GM12878 (cell line): ENCODE results near the gene MMEL1. TPM values are rescaled to one million over a fixed set of nuclear protein-coding genes. Genes with fewer than 3 reads are reported as not detected.
"Not testable (repeated sequence)": the region's sequence is repeated elsewhere in the genome, so short reads cannot be mapped to it uniquely, and the experiment has no call there.

Experiments
- ATAC-seq: fragments of 200-7000 bp; cut with Tn5 transposase; 3 replicates; pipeline ENCODE4 v1.9.1; 2020; ENCODE audit warnings: mild to moderate bottlenecking, moderate library complexity
- BruUV-seq: library from RNA; stranded (reverse); fragments of 400-500 nt; replicated peaks from 2 replicates; lab custom pipeline; 2021; lab: Mats Ljungman, UMichigan
- CTCF ChIA-PET: fragments of 300-600 bp; sonication (Branson Sonifier 250); formaldehyde crosslinking; extraction: SDS; loops from one replicate; lab custom pipeline; 2021; ENCODE audit warnings: inconsistent platforms; lab: Yijun Ruan, JAX
- POLR2A ChIA-PET: fragments of 350-600 bp; formaldehyde crosslinking; extraction: SDS; loops from one replicate; lab custom pipeline; 2021; ENCODE audit warnings: inconsistent platforms; lab: Charles Lee
- RAD21 ChIA-PET: fragments of 300-600 bp; sonication (Branson Sonifier 250); formaldehyde crosslinking; loops from one replicate; lab custom pipeline; 2023; ENCODE audit warnings: antibody characterized with exemption; ENCODE audit not compliant: unreplicated experiment; lab: Charles Lee
- SMC1A ChIA-PET: fragments of 300-600 bp; sonication (Branson Sonifier 250); formaldehyde crosslinking; loops from one replicate; lab custom pipeline; 2023; ENCODE audit not compliant: unreplicated experiment, uncharacterized antibody; lab: Charles Lee
- DNase-seq: peaks from one replicate; pipeline ENCODE4 v3.0.0-alpha.2; 2011; ENCODE audit warnings: low read depth, low spot score
- FAIRE-seq: peaks from 3 replicates; lab custom pipeline; 2011; peaks lifted over from hg19 to GRCh38; lab: Jason Lieb, UNC
- H2AFZ ChIP-seq: 2 replicates; pipeline ENCODE4 v1.6.0; 2011; ENCODE audit warnings: low read depth, low read length, control low read depth; ENCODE audit not compliant: control insufficient read depth
- H3K27ac ChIP-seq: 2 replicates; pipeline ENCODE4 v1.5.1; 2011; ENCODE audit warnings: control low read depth; ENCODE audit not compliant: control insufficient read depth, insufficient read depth
- H3K27me3 ChIP-seq, 2 experiments: replicated peaks in 1 of 2; 2 replicates each; pipeline versions ENCODE4 v1.6.0 to v1.6.1; 2011; ENCODE audit warnings: low read length in 1 of 2; ENCODE audit not compliant: control insufficient read depth in 2 of 2, insufficient read depth in 2 of 2
- H3K36me3 ChIP-seq, 2 experiments: 2 replicates each; pipeline ENCODE4 v1.5.1; 2011; ENCODE audit warnings: low read length in 1 of 2; ENCODE audit not compliant: control insufficient read depth in 2 of 2, insufficient read depth in 2 of 2
- H3K4me1 ChIP-seq: 2 replicates; pipeline ENCODE4 v1.6.1; 2011; ENCODE audit warnings: mild to moderate bottlenecking, low read length, moderate library complexity, mixed read lengths; ENCODE audit not compliant: control insufficient read depth, insufficient read depth
- H3K4me2 ChIP-seq: 2 replicates; pipeline ENCODE4 v1.6.0; 2011; ENCODE audit warnings: control low read depth; ENCODE audit not compliant: control insufficient read depth, insufficient read depth
- H3K4me3 ChIP-seq: fragments of 200-600 bp; sonication (generic); 2 replicates; pipeline ENCODE4 v1.5.1; 2016
- H3K79me2 ChIP-seq: 2 replicates; pipeline ENCODE4 v1.6.0; 2011; ENCODE audit warnings: low read length; ENCODE audit not compliant: control insufficient read depth, insufficient read depth
- H3K9ac ChIP-seq: 2 replicates; pipeline ENCODE4 v1.8.0; 2011; ENCODE audit warnings: low read length, control low read depth, mixed read lengths; ENCODE audit not compliant: control insufficient read depth, insufficient read depth
- H3K9me3 ChIP-seq: replicated peaks from 3 replicates; pipeline ENCODE4 v1.5.1; 2011; ENCODE audit warnings: mild to moderate bottlenecking, low read length; ENCODE audit not compliant: control insufficient read depth, insufficient read depth
- H4K20me1 ChIP-seq: 2 replicates; pipeline ENCODE4 v1.6.0; 2011; ENCODE audit not compliant: control insufficient read depth, insufficient read depth
- ATF7 ChIP-seq: fragments of 450-650 bp; IDR thresholded peaks from 2 replicates; pipeline ENCODE4 v1.6.1; 2016; ENCODE audit warnings: low read depth, mild to moderate bottlenecking
- BACH1 ChIP-seq: fragments of 450-650 bp; IDR thresholded peaks from 2 replicates; pipeline ENCODE4 v1.6.1; 2017; ENCODE audit warnings: mild to moderate bottlenecking, borderline replicate concordance
- BHLHE40 ChIP-seq, 2 experiments: fragments of 450-650 bp in 1 of 2; IDR thresholded peaks; 2 replicates each; pipeline ENCODE4 v1.6.1; 2011 to 2017; ENCODE audit warnings: low read depth in 2 of 2, borderline replicate concordance in 1 of 2, improper control_type of control experiment in 1 of 2, low read length in 1 of 2, mild to moderate bottlenecking in 1 of 2
- CREB1 ChIP-seq: IDR thresholded peaks from 2 replicates; pipeline ENCODE4 v1.6.1; 2012; ENCODE audit warnings: low read depth, mild to moderate bottlenecking, inconsistent platforms
- CREM ChIP-seq: IDR thresholded peaks from 2 replicates; pipeline ENCODE4 v1.6.1; 2014; ENCODE audit warnings: antibody characterized with exemption, low read depth
- DPF2 ChIP-seq: fragments of 450-650 bp; IDR thresholded peaks from 2 replicates; pipeline ENCODE4 v1.6.1; 2017; ENCODE audit warnings: mild to moderate bottlenecking
- HDGF ChIP-seq: fragments of 450-650 bp; IDR thresholded peaks from 2 replicates; pipeline ENCODE4 v1.6.1; 2016; ENCODE audit warnings: antibody characterized with exemption
- LARP7 ChIP-seq: fragments of 450-650 bp; IDR thresholded peaks from 2 replicates; pipeline ENCODE4 v1.6.1; 2017; ENCODE audit warnings: mild to moderate bottlenecking
- MEF2B ChIP-seq: fragments of 450-650 bp; IDR thresholded peaks from 2 replicates; pipeline ENCODE4 v1.6.1; 2018; ENCODE audit warnings: mild to moderate bottlenecking, moderate library complexity; ENCODE audit not compliant: partially characterized antibody, poor library complexity, severe bottlenecking
- NBN ChIP-seq: fragments of 450-650 bp; IDR thresholded peaks from 2 replicates; pipeline ENCODE4 v1.6.1; 2016
- NFIC ChIP-seq: IDR thresholded peaks from 2 replicates; pipeline ENCODE4 v1.6.1; 2012; ENCODE audit warnings: low read depth, mild to moderate bottlenecking, inconsistent platforms, low read length, moderate library complexity
- POLR2A ChIP-seq: IDR thresholded peaks from 2 replicates; pipeline ENCODE4 v1.6.1; 2011; ENCODE audit warnings: low read depth, mild to moderate bottlenecking, low read length
- RELA ChIP-seq: fragments of 450-650 bp; IDR thresholded peaks from 2 replicates; pipeline ENCODE4 v1.8.0; 2014; ENCODE audit warnings: borderline replicate concordance; ENCODE audit not compliant: partially characterized antibody
- ZNF24 ChIP-seq: fragments of 450-650 bp; IDR thresholded peaks from 2 replicates; pipeline ENCODE4 v1.6.1; 2017; ENCODE audit warnings: antibody characterized with exemption, mild to moderate bottlenecking
- WGBS: methylation state at CpG from one replicate; pipeline ENCODE4 v1.1.6; 2016; ENCODE audit warnings: low lambda C conversion rate; ENCODE audit not compliant: insufficient replicate concordance, insufficient coverage; ENCODE audit errors: missing lambda C conversion rate; 5-methylcytosine and 5-hydroxymethylcytosine counted together
- in situ Hi-C: fragments of 300-500 bp; cut with MboI; formaldehyde crosslinking; loops from 9 replicates; pipeline ENCODE4 v1.14.3; 2018; ENCODE audit warnings: mixed read lengths
- intact Hi-C: fragments of 100-400 bp; cut with micrococcal nuclease; formaldehyde crosslinking; loops from one replicate; pipeline ENCODE4 v1.14.2; 2022; ENCODE audit not compliant: unreplicated experiment
- polyA plus RNA-seq, 11 experiments: library from polyadenylated mRNA; depleted of rRNA in 4 of 11; unstranded in 6 of 11; stranded (reverse) in 5 of 11; fragments of >200 nt; fragmentation: Nextera tagmentation in 4 of 11; fragmentation: Illumina TruSeq in 1 of 11; extraction: Ambion mirVana in 4 of 11; extraction: Trizol in 1 of 11; gene quantifications; 1 replicate in 1 of 11; 2 replicates in 10 of 11; pipeline versions ENCODE4 v1.2.1 to v1.2.3, GENCODE V29; 2011 to 2016; ENCODE audit warnings: inconsistent platforms in 2 of 11, missing spikeins in 2 of 11, low read depth in 1 of 11
- total RNA-seq, 4 experiments: library from RNA; depleted of rRNA in 3 of 4; stranded (reverse); fragments of >200 nt in 3 of 4; fragmentation: Illumina TruSeq in 1 of 4; extraction: Trizol in 1 of 4; gene quantifications; 2 replicates each; pipeline versions ENCODE4 v1.2.1 to v1.2.3, GENCODE V29; 2013 to 2021
- TF ChIP-seq, protein P1 (sequence below): fragments of 450-650 bp; IDR thresholded peaks from 2 replicates; pipeline ENCODE4 v1.6.1; 2017; ENCODE audit warnings: low read depth, mild to moderate bottlenecking, moderate library complexity
- TF ChIP-seq, protein P2 (sequence below): fragments of 450-650 bp; IDR thresholded peaks from 2 replicates; pipeline ENCODE4 v1.6.1; 2017; ENCODE audit warnings: mild to moderate bottlenecking, moderate library complexity

Gene MMEL1
- total and polyA plus RNA-seq, 10 of the 15 experiments (the other 5 are each of a cell fraction or from before 2014, with no cell fraction given), result 0.11 TPM; not detected in 9

DNA sequence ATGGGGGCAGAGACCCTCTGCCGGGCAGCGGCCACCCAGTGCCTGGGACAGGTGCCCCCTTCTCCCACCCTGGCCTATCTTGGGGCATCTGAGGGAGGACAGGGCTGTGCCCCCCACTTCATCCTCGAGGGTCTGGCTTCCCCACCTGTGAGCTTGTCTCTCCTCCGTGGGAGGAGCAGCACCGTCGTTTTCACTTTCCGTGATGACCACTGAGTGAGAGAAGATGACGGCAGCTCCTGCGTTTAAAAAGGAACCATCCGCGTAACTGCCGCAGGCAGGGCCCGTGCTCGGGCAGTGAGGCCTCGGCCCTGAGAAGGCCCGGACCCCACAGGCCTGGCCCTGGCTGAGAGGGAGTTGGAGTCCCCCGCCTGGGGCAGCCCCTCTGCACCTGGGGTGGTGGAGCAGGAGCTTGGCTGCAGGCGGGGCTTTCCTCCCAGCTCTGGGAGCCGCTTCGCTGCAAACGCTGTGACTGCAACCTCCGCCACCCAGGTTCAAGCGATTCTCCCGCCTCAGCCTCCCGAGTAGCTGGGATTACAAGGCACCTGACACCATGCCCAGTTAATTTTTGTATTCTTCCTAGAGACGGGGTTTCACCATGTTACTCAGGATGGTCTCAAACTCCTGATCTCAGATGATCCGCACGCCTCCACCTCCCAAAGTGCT, 83.3 kb downstream of the MMEL1 start:
- SMC1A ChIA-PET, result interaction anchor here (2.9 to 3.1 kb wide), 3 partner anchors 28 to 134 kb away, joined by 19 to 30 read pairs (median 21); partner anchors contain the start of gene PRXL2B
- not testable (repeated sequence) for H4K20me1 ChIP-seq, H3K27me3 ChIP-seq, H3K79me2 ChIP-seq, DNase-seq, H2AFZ ChIP-seq, H3K9me3 ChIP-seq, H3K36me3 ChIP-seq
- peak overlapping the region; percentile 85 for H3K9ac ChIP-seq
- RAD21 ChIA-PET, result interaction anchor here (1.4 to 7.1 kb wide), 7 partner anchors 23 to 355 kb away, joined by 3 to 86 read pairs (median 35); partner anchors contain the start of genes FAAP20, MORN1, PANK4 and PRXL2B
- POLR2A ChIA-PET, result interaction anchor here (0.7 to 4.9 kb wide), 7 partner anchors 22 to 137 kb away, joined by 3 to 62 read pairs (median 7); partner anchors contain the start of genes PANK4, PEX10 and PRXL2B
- peak; percentile 91 for FAIRE-seq
- TF ChIP-seq MEF2B (peak; percentile 24), NFIC (0 out of 2 replicates have a peak, but pooled peaks have one; percentile 7), LARP7 (0 out of 2 replicates have a peak, but pooled peaks have one; percentile 41), ATF7 (peak; percentile 46; the same call in 1 of the 2 replicates), CREM (peak; percentile 49; the same call in 1 of the 2 replicates), BACH1 (peak; percentile 37; the same call in 1 of the 2 replicates), BHLHE40 (IDR thresholded peaks at IDR 0.05; ENCODE audit: borderline replicate concordance in 1 of 2, low read depth in 2 of 2, low read length in 1 of 2) (peak in 1 of 2 experiments; percentile 72; a peak in 2 of 4 replicates), HDGF (peak; percentile 53; the same call in 1 of the 2 replicates), DPF2 (peak; percentile 22; the same call in 1 of the 2 replicates), NBN (0 out of 2 replicates have a peak, but pooled peaks have one; percentile 12), ZNF24 (0 out of 2 replicates have a peak, but pooled peaks have one; percentile 31), POLR2A (peak; percentile 2; the same call in 1 of the 2 replicates), RELA (peak; percentile 17), CREB1 (peak; percentile 42)
- TF ChIP-seq, protein P1, sequence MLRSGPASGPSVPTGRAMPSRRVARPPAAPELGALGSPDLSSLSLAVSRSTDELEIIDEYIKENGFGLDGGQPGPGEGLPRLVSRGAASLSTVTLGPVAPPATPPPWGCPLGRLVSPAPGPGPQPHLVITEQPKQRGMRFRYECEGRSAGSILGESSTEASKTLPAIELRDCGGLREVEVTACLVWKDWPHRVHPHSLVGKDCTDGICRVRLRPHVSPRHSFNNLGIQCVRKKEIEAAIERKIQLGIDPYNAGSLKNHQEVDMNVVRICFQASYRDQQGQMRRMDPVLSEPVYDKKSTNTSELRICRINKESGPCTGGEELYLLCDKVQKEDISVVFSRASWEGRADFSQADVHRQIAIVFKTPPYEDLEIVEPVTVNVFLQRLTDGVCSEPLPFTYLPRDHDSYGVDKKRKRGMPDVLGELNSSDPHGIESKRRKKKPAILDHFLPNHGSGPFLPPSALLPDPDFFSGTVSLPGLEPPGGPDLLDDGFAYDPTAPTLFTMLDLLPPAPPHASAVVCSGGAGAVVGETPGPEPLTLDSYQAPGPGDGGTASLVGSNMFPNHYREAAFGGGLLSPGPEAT, result peak; percentile 36; the same call in 1 of the 2 replicates
- TF ChIP-seq, protein P2, sequence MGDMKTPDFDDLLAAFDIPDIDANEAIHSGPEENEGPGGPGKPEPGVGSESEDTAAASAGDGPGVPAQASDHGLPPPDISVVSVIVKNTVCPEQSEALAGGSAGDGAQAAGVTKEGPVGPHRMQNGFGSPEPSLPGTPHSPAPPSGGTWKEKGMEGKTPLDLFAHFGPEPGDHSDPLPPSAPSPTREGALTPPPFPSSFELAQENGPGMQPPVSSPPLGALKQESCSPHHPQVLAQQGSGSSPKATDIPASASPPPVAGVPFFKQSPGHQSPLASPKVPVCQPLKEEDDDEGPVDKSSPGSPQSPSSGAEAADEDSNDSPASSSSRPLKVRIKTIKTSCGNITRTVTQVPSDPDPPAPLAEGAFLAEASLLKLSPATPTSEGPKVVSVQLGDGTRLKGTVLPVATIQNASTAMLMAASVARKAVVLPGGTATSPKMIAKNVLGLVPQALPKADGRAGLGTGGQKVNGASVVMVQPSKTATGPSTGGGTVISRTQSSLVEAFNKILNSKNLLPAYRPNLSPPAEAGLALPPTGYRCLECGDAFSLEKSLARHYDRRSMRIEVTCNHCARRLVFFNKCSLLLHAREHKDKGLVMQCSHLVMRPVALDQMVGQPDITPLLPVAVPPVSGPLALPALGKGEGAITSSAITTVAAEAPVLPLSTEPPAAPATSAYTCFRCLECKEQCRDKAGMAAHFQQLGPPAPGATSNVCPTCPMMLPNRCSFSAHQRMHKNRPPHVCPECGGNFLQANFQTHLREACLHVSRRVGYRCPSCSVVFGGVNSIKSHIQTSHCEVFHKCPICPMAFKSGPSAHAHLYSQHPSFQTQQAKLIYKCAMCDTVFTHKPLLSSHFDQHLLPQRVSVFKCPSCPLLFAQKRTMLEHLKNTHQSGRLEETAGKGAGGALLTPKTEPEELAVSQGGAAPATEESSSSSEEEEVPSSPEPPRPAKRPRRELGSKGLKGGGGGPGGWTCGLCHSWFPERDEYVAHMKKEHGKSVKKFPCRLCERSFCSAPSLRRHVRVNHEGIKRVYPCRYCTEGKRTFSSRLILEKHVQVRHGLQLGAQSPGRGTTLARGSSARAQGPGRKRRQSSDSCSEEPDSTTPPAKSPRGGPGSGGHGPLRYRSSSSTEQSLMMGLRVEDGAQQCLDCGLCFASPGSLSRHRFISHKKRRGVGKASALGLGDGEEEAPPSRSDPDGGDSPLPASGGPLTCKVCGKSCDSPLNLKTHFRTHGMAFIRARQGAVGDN, result peak; percentile 79
- peak; percentile 23 for ATAC-seq
- in situ Hi-C loops (loop anchor here (5.0 kb wide), 2 partner anchors 33 to 137 kb away; partner anchors contain the start of gene PEX10), intact Hi-C loops (loop anchor here (2.0 to 10.0 kb wide), 3 partner anchors 35 to 355 kb away; partner anchors contain the start of gene FAAP20)
- CTCF ChIA-PET, result interaction anchor here (0.7 to 4.9 kb wide), 7 partner anchors 10 to 1720 kb away, joined by 3 to 33 read pairs (median 8); partner anchors contain the start of genes FAAP20 and PANK4
- H3K4me3 ChIP-seq, result peak overlapping the region; percentile 66
- H3K27ac ChIP-seq, result peak overlapping the region; percentile 96
- peaks cover 32% of the 10 kb centered on the region for H3K4me1 ChIP-seq
- H3K4me2 ChIP-seq, result peak overlapping the region; percentile 91
- TSS peak; percentile 53 for BruUV-seq
- WGBS, result 4% methylated on average over 22 of the region's 28 CpGs
